DOHH2 (cell line): ENCODE measurements around the gene KMT2B.

Experiments used
- CTCF ChIP-seq: fragments of 200-600 bp; sonication (generic); IDR thresholded peaks from one replicate; pipeline ENCODE4 v1.5.1; 2014; ENCODE audit warnings: antibody characterized with exemption, mild to moderate bottlenecking, low read depth, low read length; ENCODE audit not compliant: poor library complexity, severe bottlenecking
- EZH2phosphoT487 ChIP-seq: fragments of 200-600 bp; sonication (generic); IDR thresholded peaks from 2 replicates; pipeline ENCODE4 v1.6.1; 2017; ENCODE audit warnings: borderline replicate concordance, mild to moderate bottlenecking, antibody characterized with exemption, low read length, moderate library complexity, mixed read lengths

- TF ChIP-seq CTCF, result no peak
- TF ChIP-seq EZH2phosphoT487, result no peak
These were observed 62.9 kb downstream of the KMT2B start for GRCh38 chr19:35780717-35781116.
